Naive thymus-derived CD8-positive, alpha-beta T cell (primary cell): ENCODE results near the gene KIRREL3. TPM values are rescaled to one million over a fixed set of nuclear protein-coding genes. Genes with fewer than 3 reads are reported as not detected.

Experiments
- ATAC-seq, 2 donors: fragments of 150-1000 bp; cut with Tn5 transposase in 1 of 2; sonication (Bioruptor Pico), chemical (Tn5 transposase) in 1 of 2; 1 replicate in 1 of 2; 2 replicates in 1 of 2; pipeline ENCODE4 v1.10.0; 2021; ENCODE audit warnings: mild to moderate bottlenecking in 2 of 2, moderate library complexity in 2 of 2
- POLR2A ChIA-PET: fragments of 350-600 bp; sonication (Branson Sonifier 250); formaldehyde crosslinking; loops from one replicate; lab custom pipeline; 2021; ENCODE audit warnings: antibody characterized with exemption; lab: Charles Lee
- DNase-seq, 10 donors: peaks; one replicate each; pipeline versions ENCODE4 v3.0.0 to v3.0.0-alpha.2; 2020 to 2022
- H3K27ac Mint-ChIP-seq, 10 donors: one replicate each; pipeline ENCODE4 v1.8.0; 2020 to 2022; ENCODE audit warnings: mild to moderate bottlenecking in 10 of 10, mixed read lengths in 10 of 10, moderate library complexity in 4 of 10, inconsistent platforms in 1 of 10
- H3K27me3 Mint-ChIP-seq, 5 donors: one replicate each; pipeline ENCODE4 v1.8.0; 2021 to 2022; ENCODE audit warnings: mixed read lengths in 5 of 5
- H3K36me3 Mint-ChIP-seq, 3 donors: one replicate each; pipeline ENCODE4 v1.8.0; 2020 to 2022; ENCODE audit warnings: mixed read lengths in 3 of 3, mild to moderate bottlenecking in 2 of 3, inconsistent platforms in 1 of 3
- H3K4me1 Mint-ChIP-seq, 4 donors: one replicate each; pipeline ENCODE4 v1.8.0; 2021 to 2022; ENCODE audit warnings: mixed read lengths in 4 of 4
- H3K4me3 Mint-ChIP-seq, 10 donors: one replicate each; pipeline ENCODE4 v1.8.0; 2020 to 2022; ENCODE audit warnings: mild to moderate bottlenecking in 10 of 10, mixed read lengths in 10 of 10, moderate library complexity in 6 of 10, inconsistent platforms in 1 of 10
- H3K9me3 Mint-ChIP-seq, 9 donors: one replicate each; pipeline ENCODE4 v1.8.0; 2020 to 2022; ENCODE audit warnings: mixed read lengths in 9 of 9, mild to moderate bottlenecking in 3 of 9, inconsistent platforms in 1 of 9, moderate library complexity in 1 of 9
- polyA plus RNA-seq, 3 donors: library from polyadenylated mRNA; unstranded; fragments of 300-500 nt; fragmentation: Illumina TruSeq; gene quantifications; one replicate each; pipeline ENCODE4 v1.2.3, GENCODE V29; 2021
- total RNA-seq, 8 experiments: library from RNA in 2 of 8; stranded (reverse) in 2 of 8; gene quantifications; one replicate each; pipeline ENCODE4 v1.2.3 and lab custom pipeline; 2021 to 2026

The KIRREL3 gene
- total and polyA plus RNA-seq, 5 experiments from 2014 or later = not detected

GRCh38 chr11:126521196-126521595, 479.4 kb downstream of the KIRREL3 start:
- POLR2A ChIA-PET = no interaction called here
- ATAC-seq = no peak
- no peaks in the 10 kb centered on the region for H3K9me3 Mint-ChIP-seq
- no peak for DNase-seq
- no peaks in the 10 kb centered on the region for H3K36me3 Mint-ChIP-seq
- no peaks in the 10 kb centered on the region for H3K4me1 Mint-ChIP-seq
- H3K27me3 Mint-ChIP-seq = peaks cover 2 to 17% (median 6%) of the 10 kb centered on the region in 5 donors
- no peak overlapping the region for H3K4me3 Mint-ChIP-seq
- no peak overlapping the region for H3K27ac Mint-ChIP-seq

- ATAC-seq (no peak), DNase-seq (no peak)
- POLR2A ChIA-PET = no interaction called here
- no peaks in the 10 kb centered on the region for H3K36me3 Mint-ChIP-seq
- peaks cover 3 to 19% (median 6%) of the 10 kb centered on the region in 5 donors for H3K27me3 Mint-ChIP-seq
- H3K4me3 Mint-ChIP-seq = no peak overlapping the region
- no peaks in the 10 kb centered on the region for H3K9me3 Mint-ChIP-seq
- no peak overlapping the region for H3K27ac Mint-ChIP-seq
- no peaks in the 10 kb centered on the region for H3K4me1 Mint-ChIP-seq
Measured at GRCh38 chr11:126519764-126520734, 480.5 kb downstream of the KIRREL3 start.

GRCh38 chr11:126518972-126519690, 481.4 kb downstream of the KIRREL3 start:
- Mint-ChIP-seq H3K4me1 (no peaks in the 10 kb centered on the region), H3K36me3 (no peaks in the 10 kb centered on the region), H3K9me3 (no peaks in the 10 kb centered on the region), H3K4me3 (no peak overlapping the region), H3K27me3 (peaks cover 3 to 19% (median 8%) of the 10 kb centered on the region in 5 donors), H3K27ac (no peak overlapping the region)
- ATAC-seq (no peak), DNase-seq (no peak)
- POLR2A ChIA-PET = no interaction called here

DNA sequence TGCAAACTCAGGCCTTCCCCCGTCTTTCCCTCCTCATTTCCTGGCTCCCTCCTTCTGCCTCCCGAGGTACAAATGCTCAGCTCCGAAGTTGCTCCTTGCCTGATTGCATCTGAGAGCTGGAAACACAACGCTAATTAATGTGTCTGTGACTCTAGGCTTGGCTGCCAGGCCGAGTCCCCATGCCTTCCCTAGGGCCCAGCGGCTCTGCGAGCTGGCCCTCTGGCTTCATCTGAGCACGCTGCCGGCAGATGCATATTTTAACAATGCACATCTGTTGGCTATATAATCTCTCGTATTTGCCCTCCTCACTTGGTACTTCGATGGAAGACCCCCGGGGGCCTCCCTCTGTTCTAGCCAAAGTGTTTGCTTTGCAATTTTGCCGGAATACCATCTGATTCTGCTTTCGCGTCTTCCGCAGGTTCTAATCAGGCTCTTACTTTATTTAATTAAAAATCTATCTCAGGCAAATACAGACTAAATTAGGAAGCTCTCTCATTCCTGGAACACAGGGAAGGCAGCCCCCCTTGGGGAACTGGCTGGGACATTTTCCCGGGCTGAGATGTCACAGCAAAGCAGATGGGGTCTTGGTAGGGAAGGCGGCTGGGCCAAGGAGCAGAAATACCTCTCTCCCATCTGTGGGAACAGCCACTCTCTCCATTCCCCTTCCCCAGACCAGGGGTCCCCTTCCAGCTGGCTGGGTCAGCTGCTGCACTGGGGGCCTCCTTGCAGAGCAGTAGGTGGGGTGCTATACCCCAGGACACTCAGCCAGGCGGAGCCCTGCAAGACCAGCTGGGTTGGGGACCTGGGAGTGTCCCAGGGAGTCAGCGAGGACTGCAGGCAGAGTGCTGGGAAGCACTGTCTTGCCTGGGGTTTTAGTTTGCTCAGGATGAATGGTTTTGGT, 482.2 kb downstream of the KIRREL3 start:
- DNase-seq (no peak), ATAC-seq (no peak)
- Mint-ChIP-seq H3K27ac (peak overlapping the region in 1 of 10 donors; percentile 33), H3K36me3 (no peaks in the 10 kb centered on the region), H3K4me1 (no peaks in the 10 kb centered on the region), H3K9me3 (no peaks in the 10 kb centered on the region), H3K27me3 (peaks cover 3 to 18% (median 10%) of the 10 kb centered on the region in 5 donors), H3K4me3 (no peak overlapping the region)
- POLR2A ChIA-PET = no interaction called here

- DNase-seq (no peak), ATAC-seq (no peak)
- POLR2A ChIA-PET = no interaction called here
- H3K27me3 Mint-ChIP-seq = peaks cover 4 to 32% (median 25%) of the 10 kb centered on the region in 5 donors
- no peak overlapping the region for H3K4me3 Mint-ChIP-seq
- no peaks in the 10 kb centered on the region for H3K36me3 Mint-ChIP-seq
- no peaks in the 10 kb centered on the region for H3K4me1 Mint-ChIP-seq
- no peaks in the 10 kb centered on the region for H3K9me3 Mint-ChIP-seq
- no peak overlapping the region for H3K27ac Mint-ChIP-seq
Measured at GRCh38 chr11:126515501-126515900, 485.1 kb downstream of the KIRREL3 start.

DNA sequence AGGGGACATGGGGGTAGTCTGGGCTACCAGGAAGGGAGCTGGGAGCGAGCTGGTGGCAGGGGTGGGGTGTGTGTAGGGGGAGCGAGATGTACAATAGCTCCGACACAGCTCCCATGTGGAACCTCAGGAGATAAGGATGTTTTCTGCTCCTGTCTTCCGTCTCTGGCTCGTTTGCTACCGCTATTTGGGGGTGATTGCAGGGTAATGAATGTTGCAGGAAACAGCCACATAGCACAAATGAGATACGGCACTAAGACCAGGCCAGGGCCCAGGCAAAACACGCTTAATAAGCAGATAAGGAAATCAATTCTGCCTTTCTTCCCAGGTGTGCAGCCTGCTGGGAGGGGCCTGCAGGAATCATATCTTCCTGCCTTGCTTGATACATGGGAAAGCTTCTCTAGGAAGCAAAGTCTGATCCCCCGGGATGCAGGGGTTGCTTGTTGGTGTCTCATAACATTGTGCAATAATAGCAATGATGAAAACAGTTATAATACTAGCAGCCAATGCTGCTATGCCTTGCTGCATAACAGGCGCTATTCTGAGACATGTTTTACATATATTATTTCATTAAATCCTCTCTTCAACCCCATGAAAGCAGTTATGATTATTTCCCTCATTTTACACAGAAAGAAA, 486.4 kb downstream of the KIRREL3 start:
- POLR2A ChIA-PET = no interaction called here
- DNase-seq (no peak), ATAC-seq (no peak)
- H3K4me1 Mint-ChIP-seq = no peaks in the 10 kb centered on the region
- no peak overlapping the region for H3K27ac Mint-ChIP-seq
- peaks cover 6 to 45% (median 29%) of the 10 kb centered on the region in 5 donors for H3K27me3 Mint-ChIP-seq
- H3K9me3 Mint-ChIP-seq = peaks cover 0 to 2% (median 0%) of the 10 kb centered on the region in 9 donors
- no peaks in the 10 kb centered on the region for H3K36me3 Mint-ChIP-seq
- H3K4me3 Mint-ChIP-seq = no peak overlapping the region

- POLR2A ChIA-PET = no interaction called here
- H3K36me3 Mint-ChIP-seq = no peaks in the 10 kb centered on the region
- H3K4me3 Mint-ChIP-seq = no peak overlapping the region
Measured at GRCh38 chr11:126512741-126513715, 487.5 kb downstream of the KIRREL3 start.

DNA sequence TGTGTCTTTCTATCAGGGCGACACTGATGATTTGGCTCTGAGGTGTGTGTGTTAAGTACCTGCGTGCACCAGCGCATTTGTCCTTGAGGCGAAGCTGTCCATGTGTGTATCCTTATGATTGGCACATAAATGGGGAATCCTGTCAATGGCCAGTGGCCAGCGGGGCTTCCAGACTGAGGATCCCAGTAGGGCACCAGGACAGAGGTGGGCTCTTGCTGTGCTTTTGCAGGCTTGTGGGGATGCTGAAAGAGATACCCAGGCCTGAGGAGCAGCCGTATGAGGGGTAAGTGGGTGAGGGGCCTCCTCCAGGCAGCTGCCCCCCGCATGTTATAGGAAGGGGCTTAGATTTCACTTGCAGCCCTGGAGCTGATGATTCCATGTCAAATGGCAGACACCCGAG, 488.3 kb downstream of the KIRREL3 start:
- Mint-ChIP-seq H3K36me3 (no peaks in the 10 kb centered on the region), H3K4me3 (no peak overlapping the region), H3K9me3 (peaks cover 0 to 3% (median 0%) of the 10 kb centered on the region in 9 donors), H3K4me1 (no peaks in the 10 kb centered on the region), H3K27ac (no peak overlapping the region), H3K27me3 (peaks cover 6 to 50% (median 36%) of the 10 kb centered on the region in 5 donors)
- no peak for ATAC-seq
- DNase-seq = no peak
- POLR2A ChIA-PET = no interaction called here

More at GRCh38 chr11:126512741-126513715, 487.5 kb downstream of the KIRREL3 start:
- ATAC-seq (no peak), DNase-seq (no peak)
- Mint-ChIP-seq H3K27me3 (peaks cover 6 to 50% (median 36%) of the 10 kb centered on the region in 5 donors), H3K4me1 (no peaks in the 10 kb centered on the region), H3K27ac (no peak overlapping the region), H3K9me3 (peaks cover 0 to 2% (median 0%) of the 10 kb centered on the region in 9 donors)

DNA sequence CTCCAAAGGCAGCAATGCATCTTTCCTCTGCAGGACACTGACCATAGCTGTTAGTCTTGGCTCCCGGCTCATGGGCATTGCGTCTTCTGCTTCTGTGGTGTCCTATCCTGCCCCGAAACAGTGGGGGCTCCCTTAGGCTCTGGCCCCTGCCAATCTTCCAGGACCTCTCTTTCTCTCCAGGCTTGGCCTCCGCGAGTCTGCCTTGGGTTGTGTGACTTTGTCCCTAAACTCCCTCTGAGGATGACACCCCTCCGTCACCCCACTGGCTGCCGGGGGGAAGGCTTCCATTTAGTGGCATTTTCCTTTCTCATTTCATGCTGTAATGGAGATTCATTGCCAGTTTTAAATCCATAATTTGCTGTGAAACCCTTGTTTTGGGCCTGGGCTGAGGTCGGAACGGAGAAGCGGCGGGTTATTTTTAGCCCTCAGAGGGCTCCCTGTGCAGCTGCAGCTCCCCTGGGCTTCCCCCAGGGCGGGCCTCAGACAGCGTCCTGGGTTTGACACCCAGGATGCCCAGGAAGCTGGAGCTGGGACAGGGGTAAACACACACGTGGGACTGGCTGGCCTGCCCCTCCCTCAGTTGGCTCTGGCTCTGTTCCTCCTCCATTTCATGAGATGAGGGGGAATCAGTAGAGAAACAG, 489.0 kb downstream of the KIRREL3 start:
- peak overlapping the region in 1 of 10 donors; percentile 37 for H3K27ac Mint-ChIP-seq
- no peak overlapping the region for H3K4me3 Mint-ChIP-seq
- POLR2A ChIA-PET = no interaction called here
- DNase-seq (no peak), ATAC-seq (no peak)
- peaks cover 0 to 10% (median 4%) of the 10 kb centered on the region in 9 donors for H3K9me3 Mint-ChIP-seq
- no peaks in the 10 kb centered on the region for H3K4me1 Mint-ChIP-seq
- peaks cover 0 to 3% (median 0%) of the 10 kb centered on the region in 3 donors for H3K36me3 Mint-ChIP-seq
- peaks cover 9 to 47% (median 36%) of the 10 kb centered on the region in 5 donors for H3K27me3 Mint-ChIP-seq

- no peak for DNase-seq
- peaks cover 0 to 16% (median 4%) of the 10 kb centered on the region in 9 donors for H3K9me3 Mint-ChIP-seq
- no peak overlapping the region for H3K27ac Mint-ChIP-seq
- H3K27me3 Mint-ChIP-seq = peaks cover 12 to 40% (median 34%) of the 10 kb centered on the region in 5 donors
- H3K36me3 Mint-ChIP-seq = peaks cover 0 to 3% (median 0%) of the 10 kb centered on the region in 3 donors
- no peaks in the 10 kb centered on the region for H3K4me1 Mint-ChIP-seq
- POLR2A ChIA-PET = no interaction called here
- ATAC-seq = no peak
- no peak overlapping the region for H3K4me3 Mint-ChIP-seq
Measured at GRCh38 chr11:126510621-126511370, 489.8 kb downstream of the KIRREL3 start.
